GM10266 (cell line): ENCODE data around the gene ADAP1.
A peak's percentile ranks its signal among the peaks of the same experiment; 100 is the strongest.

Source experiments
- DNase-seq: peaks from one replicate; pipeline ENCODE4 v3.0.0; 2012; ENCODE audit errors: extremely low spot score
- CTCF ChIP-seq: IDR thresholded peaks from 2 replicates; pipeline ENCODE4 v1.5.1; 2012; ENCODE audit warnings: mild to moderate bottlenecking, low read depth; ENCODE audit not compliant: control insufficient read depth, insufficient read depth; ENCODE audit errors: missing control alignments

Gene ADAP1

DNA sequence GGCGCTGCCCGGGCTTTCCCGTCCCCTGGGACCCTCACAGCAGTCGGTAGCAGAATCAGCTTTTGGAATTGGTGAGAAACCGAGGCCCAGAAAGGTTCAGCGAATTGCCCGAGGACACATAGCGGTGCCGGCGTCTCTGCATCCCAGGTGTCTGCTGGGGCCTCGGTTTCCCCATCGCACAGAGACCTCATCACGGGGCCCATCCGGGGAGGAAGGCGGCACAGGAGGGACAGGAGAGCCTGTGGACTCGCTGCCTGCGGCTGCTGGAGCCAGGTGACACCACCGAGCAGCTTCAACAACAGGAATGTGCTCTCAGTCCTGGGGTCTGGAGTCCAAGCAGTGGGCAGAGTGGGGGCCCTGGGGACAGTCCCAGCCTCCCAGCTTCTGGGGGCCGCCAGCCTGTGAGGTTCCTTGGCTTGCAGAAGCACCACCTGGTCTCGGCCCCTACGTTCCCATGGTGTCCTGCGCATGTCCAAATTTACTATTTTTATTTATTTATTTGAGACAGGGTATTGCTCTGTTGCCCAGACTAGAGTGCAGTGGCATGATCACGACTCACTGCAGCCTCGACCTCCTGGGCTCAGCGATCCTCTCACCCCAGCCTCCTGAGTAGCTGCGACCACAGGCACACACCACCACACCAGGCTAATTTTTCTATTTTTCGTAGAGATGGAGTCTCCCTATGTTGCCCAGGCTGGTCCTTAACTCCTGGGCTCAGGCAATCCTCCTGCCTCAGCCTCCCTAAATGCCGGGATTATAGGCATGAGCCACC is 21.4 kb upstream of the ADAP1 start:
- TF ChIP-seq CTCF, result no peak
- DNase-seq, result no peak

GRCh38 chr7:974820-975681 is 20.6 kb upstream of the ADAP1 start, which contains the start of gene COX19:
Gene COX19, minus strand, starts transcription at chr7:975549. Its CDS starts 40 bp downstream, at chr7:975509.
- DNase-seq, result peak; percentile 97
- TF ChIP-seq CTCF, result no peak

GRCh38 chr7:974172-974571 is 19.7 kb upstream of the ADAP1 start:
- DNase-seq, result no peak

GRCh38 chr7:973312-973711 is 18.8 kb upstream of the ADAP1 start:
- TF ChIP-seq CTCF, result no peak
- no peak for DNase-seq

More at GRCh38 chr7:974172-974571, 19.7 kb upstream of the ADAP1 start:
- TF ChIP-seq CTCF, result no peak

- no peak for TF ChIP-seq CTCF
- DNase-seq, result no peak
These were observed 18.3 kb upstream of the ADAP1 start for GRCh38 chr7:972676-973309.

DNA sequence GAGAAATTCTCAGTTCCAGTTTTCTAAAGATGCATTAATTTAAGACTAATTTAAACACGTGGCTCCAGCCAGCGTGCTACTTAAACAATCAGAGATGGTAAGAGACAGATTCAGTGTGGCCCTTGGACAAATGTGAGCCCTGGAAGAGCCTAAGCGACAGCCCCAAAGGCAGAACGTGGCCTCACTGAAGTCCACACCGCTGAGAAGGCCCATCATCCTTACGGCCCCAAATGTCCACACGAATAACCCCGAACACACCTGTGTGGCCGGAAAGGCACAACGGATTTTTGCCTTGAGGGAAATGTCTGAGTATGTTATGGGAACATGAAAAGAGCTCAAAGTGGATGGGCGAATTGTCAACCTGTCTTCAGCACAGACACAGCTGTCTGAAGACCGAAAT is 17.6 kb upstream of the ADAP1 start:
- DNase-seq, result no peak
- TF ChIP-seq CTCF, result no peak

- no peak for DNase-seq
- TF ChIP-seq CTCF, result no peak
These were observed 16.3 kb upstream of the ADAP1 start for GRCh38 chr7:970744-971143.
